Panc1 (cell line): Measurements from ENCODE around the gene ZNF281. TPM values are rescaled to one million over a fixed set of nuclear protein-coding genes. Genes with fewer than 3 reads are reported as not detected.
A peak's percentile ranks its signal among the peaks of the same experiment; 100 is the strongest.

Experiments used
- ATAC-seq: fragments of 200-7000 bp; cut with Tn5 transposase; 2 replicates; pipeline ENCODE4 v1.9.1; 2020; ENCODE audit warnings: mild to moderate bottlenecking, moderate library complexity
- BruUV-seq: library from RNA; stranded (reverse); fragments of 400-500 nt; replicated peaks from 2 replicates; lab custom pipeline; 2021; lab: Mats Ljungman, UMichigan
- CTCF ChIA-PET: fragments of 300-600 bp; sonication (Branson Sonifier 250); formaldehyde crosslinking; loops from one replicate; lab custom pipeline; 2022; ENCODE audit warnings: antibody characterized with exemption; lab: Charles Lee
- POLR2A ChIA-PET: fragments of 300-600 bp; sonication (Branson Sonifier 250); formaldehyde crosslinking; loops from one replicate; lab custom pipeline; 2022; ENCODE audit warnings: antibody characterized with exemption; lab: Charles Lee
- DNase-seq: peaks from one replicate; pipeline ENCODE4 v3.0.0-alpha.2; 2010; ENCODE audit warnings: low read depth, low spot score
- H3K27ac ChIP-seq: 2 replicates; pipeline ENCODE4 v1.5.1; 2011; ENCODE audit warnings: mild to moderate bottlenecking, low read length, inconsistent platforms
- H3K27me3 ChIP-seq: fragments of 200-500 bp; sonication (Bioruptor generic); 2 replicates; pipeline ENCODE4 v1.6.0; 2014; ENCODE audit warnings: low read length, inconsistent platforms; ENCODE audit not compliant: control insufficient read depth, insufficient read depth
- H3K36me3 ChIP-seq: fragments of 200-500 bp; sonication (Bioruptor generic); 2 replicates; pipeline ENCODE4 v1.5.1; 2014; ENCODE audit warnings: inconsistent platforms, mild to moderate bottlenecking, low read length, moderate library complexity; ENCODE audit not compliant: control insufficient read depth, insufficient read depth
- H3K4me1 ChIP-seq: 2 replicates; pipeline ENCODE4 v1.5.1; 2011; ENCODE audit warnings: inconsistent platforms, mild to moderate bottlenecking, low read length, moderate library complexity; ENCODE audit not compliant: control insufficient read depth, insufficient read depth
- H3K4me3 ChIP-seq, 2 experiments: 2 replicates each; pipeline ENCODE4 v1.5.1; 2011 to 2012; ENCODE audit warnings: low read depth in 2 of 2, low read length in 2 of 2, mild to moderate bottlenecking in 2 of 2, inconsistent platforms in 1 of 2, moderate library complexity in 1 of 2
- H3K9me3 ChIP-seq: fragments of 200-500 bp; sonication (Bioruptor generic); 2 replicates; pipeline ENCODE4 v1.5.1; 2014; ENCODE audit warnings: low read depth, mild to moderate bottlenecking, inconsistent platforms, low read length, moderate library complexity; ENCODE audit not compliant: control insufficient read depth, insufficient read depth
- POLR2AphosphoS5 ChIP-seq: IDR thresholded peaks from 2 replicates; pipeline ENCODE4 v1.6.1; 2012; ENCODE audit warnings: mild to moderate bottlenecking, low read depth, low read length, moderate library complexity
- REST ChIP-seq, 2 experiments: IDR thresholded peaks; 2 replicates each; pipeline ENCODE4 v1.6.1; 2011 to 2012; ENCODE audit warnings: low read depth in 2 of 2, control low read depth in 1 of 2, low read length in 1 of 2, mild to moderate bottlenecking in 1 of 2, moderate library complexity in 1 of 2; ENCODE audit not compliant: insufficient read depth in 1 of 2
- SIN3A ChIP-seq: IDR thresholded peaks from 2 replicates; pipeline ENCODE4 v1.6.1; 2012; ENCODE audit warnings: low read depth, mild to moderate bottlenecking, low read length, moderate library complexity, borderline replicate concordance; ENCODE audit not compliant: insufficient read depth
- TCF7L2 ChIP-seq: IDR thresholded peaks from 2 replicates; pipeline ENCODE4 v1.6.1; 2011; ENCODE audit warnings: mild to moderate bottlenecking, low read depth, low read length, inconsistent platforms
- in situ Hi-C: cut with HindIII; loops from 2 replicates; pipeline ENCODE4 v1.10.0; 2016; ENCODE audit warnings: low sequenced_read_pairs, low pct_unique_long_range_greater_than_20kb
- intact Hi-C: fragments of 100-400 bp; cut with micrococcal nuclease; formaldehyde crosslinking; loops from one replicate; pipeline ENCODE4 v1.10.0; 2022; ENCODE audit not compliant: unreplicated experiment
- total RNA-seq: library from RNA; stranded (reverse); gene quantifications from one replicate; pipeline ENCODE4 v1.2.1, GENCODE V29; 2021; ENCODE audit not compliant: unreplicated experiment
- TF ChIP-seq, protein P1 (sequence below): fragments of 450-650 bp; IDR thresholded peaks from 2 replicates; pipeline ENCODE4 v1.5.1; 2017; ENCODE audit warnings: mild to moderate bottlenecking

Gene ZNF281
- total RNA-seq, 1 experiment from 2014 or later = 34.2 TPM

DNA sequence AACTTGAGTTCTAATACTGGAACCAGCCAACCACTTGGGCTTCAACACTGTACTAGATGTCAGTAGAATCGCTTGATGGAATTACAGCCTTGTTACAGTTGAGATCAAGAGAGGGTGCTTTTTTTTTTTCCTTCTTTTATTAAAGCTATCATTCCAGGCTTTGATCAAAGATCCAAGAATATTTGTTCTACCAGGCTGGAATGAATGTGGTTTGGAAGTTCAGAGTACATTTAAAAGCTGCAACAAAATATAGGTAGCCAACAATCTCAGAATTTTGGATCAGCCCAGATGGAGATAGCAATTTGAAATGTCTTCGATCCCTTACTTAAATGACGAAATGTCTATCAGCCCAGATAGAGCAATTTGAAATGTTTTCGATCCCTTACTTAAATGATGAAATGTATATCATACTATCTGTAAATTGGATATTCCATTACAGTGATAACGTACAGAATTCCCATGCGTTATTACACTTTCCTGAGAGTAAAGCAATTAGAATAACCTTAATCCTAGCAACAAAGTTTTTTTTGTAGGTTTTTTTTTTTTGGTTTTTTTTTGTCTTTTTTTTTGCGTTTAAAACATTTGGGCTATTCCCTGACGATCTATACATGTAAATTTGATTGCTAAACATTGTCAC lies 3.6 kb downstream of the ZNF281 start:
- Histone ChIP-seq H3K27me3 (no peaks in the 10 kb centered on the region), H3K36me3 (peaks cover 43% of the 10 kb centered on the region), H3K4me1 (peaks cover 54% of the 10 kb centered on the region), H3K27ac (peak overlapping the region; percentile 87), H3K4me3 (peak overlapping the region; percentile 28 to 34; a peak in 3 of 4 replicates), H3K9me3 (no peaks in the 10 kb centered on the region)
- ChIA-PET POLR2A (interaction anchor here (0.6 to 0.7 kb wide), 3 partner anchors 14 to 86 kb away, joined by 4 to 8 read pairs (median 5); no protein-coding TSS in a partner anchor), CTCF (interaction anchor here (0.7 kb wide), 1 partner anchor 101 kb away, joined by 8 read pairs; no protein-coding TSS in a partner anchor)
- no peak for DNase-seq
- no TSS peak for BruUV-seq
- ATAC-seq = no peak
- in situ Hi-C loops (no loop called here), intact Hi-C loops (no loop called here)
- TF ChIP-seq TCF7L2 = no peak
- TF ChIP-seq POLR2AphosphoS5 = no peak
- TF ChIP-seq SIN3A = no peak
- no peak for TF ChIP-seq REST (IDR thresholded peaks at IDR 0.05; ENCODE audit: insufficient read depth in 1 of 2, low read depth in 2 of 2, low read length in 1 of 2)
- TF ChIP-seq, protein P1, sequence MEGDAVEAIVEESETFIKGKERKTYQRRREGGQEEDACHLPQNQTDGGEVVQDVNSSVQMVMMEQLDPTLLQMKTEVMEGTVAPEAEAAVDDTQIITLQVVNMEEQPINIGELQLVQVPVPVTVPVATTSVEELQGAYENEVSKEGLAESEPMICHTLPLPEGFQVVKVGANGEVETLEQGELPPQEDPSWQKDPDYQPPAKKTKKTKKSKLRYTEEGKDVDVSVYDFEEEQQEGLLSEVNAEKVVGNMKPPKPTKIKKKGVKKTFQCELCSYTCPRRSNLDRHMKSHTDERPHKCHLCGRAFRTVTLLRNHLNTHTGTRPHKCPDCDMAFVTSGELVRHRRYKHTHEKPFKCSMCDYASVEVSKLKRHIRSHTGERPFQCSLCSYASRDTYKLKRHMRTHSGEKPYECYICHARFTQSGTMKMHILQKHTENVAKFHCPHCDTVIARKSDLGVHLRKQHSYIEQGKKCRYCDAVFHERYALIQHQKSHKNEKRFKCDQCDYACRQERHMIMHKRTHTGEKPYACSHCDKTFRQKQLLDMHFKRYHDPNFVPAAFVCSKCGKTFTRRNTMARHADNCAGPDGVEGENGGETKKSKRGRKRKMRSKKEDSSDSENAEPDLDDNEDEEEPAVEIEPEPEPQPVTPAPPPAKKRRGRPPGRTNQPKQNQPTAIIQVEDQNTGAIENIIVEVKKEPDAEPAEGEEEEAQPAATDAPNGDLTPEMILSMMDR = no peak

GRCh38 chr1:200405264-200405663 lies 4.6 kb downstream of the ZNF281 start:
- CTCF ChIA-PET = no interaction called here

More at GRCh38 chr1:200405264-200405663, 4.6 kb downstream of the ZNF281 start:
- H3K27me3 ChIP-seq = no peaks in the 10 kb centered on the region
- DNase-seq (no peak), ATAC-seq (no peak)
- H3K9me3 ChIP-seq = no peaks in the 10 kb centered on the region
- intact Hi-C loops = no loop called here
- POLR2A ChIA-PET = no interaction called here
- no TSS peak for BruUV-seq
- in situ Hi-C loops = no loop called here
- H3K4me1 ChIP-seq = peaks cover 50% of the 10 kb centered on the region
- no peak for TF ChIP-seq TCF7L2
- TF ChIP-seq, protein P1 = no peak
- TF ChIP-seq POLR2AphosphoS5 = no peak
- TF ChIP-seq SIN3A = no peak
- TF ChIP-seq REST (IDR thresholded peaks at IDR 0.05; ENCODE audit: insufficient read depth in 1 of 2, low read depth in 2 of 2, low read length in 1 of 2) = no peak
- peak overlapping the region; percentile 40; the same call in 1 of the 2 replicates for H3K27ac ChIP-seq
- peaks cover 43% of the 10 kb centered on the region for H3K36me3 ChIP-seq
- H3K4me3 ChIP-seq = peak overlapping the region in 1 of 2 experiments; percentile 28; a peak in 3 of 4 replicates
